Sigmoid colon (tissue), 4 donors: Measurements from ENCODE around the gene EPHX1.
"Not testable (repeated sequence)": the region's sequence is repeated elsewhere in the genome, so short reads cannot be mapped to it uniquely, and the experiment has no call there.

Experiments
- POLR2A ChIP-seq, 2 donors: fragments of 450-650 bp; IDR thresholded peaks; one replicate each; pipeline ENCODE4 v1.6.1; 2016; ENCODE audit warnings: antibody characterized with exemption in 2 of 2, mild to moderate bottlenecking in 2 of 2, moderate library complexity in 2 of 2
- POLR2AphosphoS5 ChIP-seq, 4 donors: sonication (generic); formaldehyde crosslinking; IDR thresholded peaks; one replicate each; pipeline ENCODE4 v1.6.1; 2017; ENCODE audit warnings: antibody characterized with exemption in 4 of 4

DNA sequence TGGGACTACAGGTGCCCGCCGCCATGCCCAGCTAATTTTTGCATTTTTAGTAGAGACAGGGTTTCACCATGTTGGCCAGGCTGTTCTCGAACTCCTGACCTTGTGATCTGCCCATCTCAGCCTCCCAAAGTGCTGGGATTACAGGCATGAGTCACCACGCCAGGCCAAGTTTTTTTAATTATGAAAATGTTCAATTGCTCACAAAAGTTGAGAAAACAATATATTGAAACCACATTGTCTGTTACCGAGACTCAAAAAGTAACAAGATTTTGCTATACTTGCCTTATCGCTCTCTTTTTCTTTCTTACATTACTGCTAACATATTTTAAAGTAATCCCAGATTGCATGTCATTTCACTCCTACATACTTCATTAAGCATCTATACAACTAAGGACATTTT lies 48.5 kb upstream of the EPHX1 start:
- not testable (repeated sequence) for TF ChIP-seq POLR2AphosphoS5, POLR2A (IDR thresholded peaks at IDR 0.05)
